ENCODE results near the gene ARRB2. TPM values are rescaled to one million over a fixed set of nuclear protein-coding genes. Genes with fewer than 3 reads are reported as not detected.

Gene ARRB2
- total and polyA plus RNA-seq, 4 donors = 11.8 to 16.5 (median 13.9) TPM

DNA sequence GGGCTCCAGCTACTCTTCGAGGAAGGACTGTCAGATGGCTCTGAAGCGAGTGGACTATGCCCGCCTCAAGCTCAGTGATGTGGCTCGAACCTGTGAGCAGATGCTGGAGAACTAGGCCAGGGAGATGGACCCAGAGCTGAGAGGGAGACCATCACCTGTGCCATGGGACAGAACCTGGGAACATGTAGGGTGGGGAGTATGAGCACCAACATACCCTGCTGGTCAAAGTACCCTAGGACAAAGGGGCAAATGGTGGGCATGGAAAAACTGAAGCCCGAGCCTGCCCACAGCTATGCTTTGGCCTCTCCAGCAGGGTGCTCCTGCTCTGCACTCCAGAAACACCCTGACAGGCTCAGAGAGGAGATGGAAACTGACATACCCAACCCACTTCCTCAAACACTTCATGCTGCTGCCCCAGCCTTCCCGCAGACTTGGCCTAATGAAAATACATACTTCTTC lies 22.7 kb downstream of the ARRB2 start:
- Histone ChIP-seq H3K4me3 (ENCODE audit: low read depth in 1 of 3, low read length in 3 of 3) (no peak overlapping the region), H3K36me3 (ENCODE audit: control insufficient read depth in 4 of 4, insufficient read depth in 3 of 4, low read depth in 1 of 4, low read length in 3 of 4) (no peaks in the 10 kb centered on the region), H3K27ac (ENCODE audit: low read depth in 1 of 2, low read length in 2 of 2) (peak overlapping the region; percentile 12 to 51), H3K9ac (ENCODE audit: low read depth in 1 of 2, low read length in 2 of 2) (peak overlapping the region in 1 of 2 donors; percentile 35), H3K9me3 (ENCODE audit: control insufficient read depth in 4 of 4, low read length in 3 of 4) (no peaks in the 10 kb centered on the region), H3K27me3 (ENCODE audit: control insufficient read depth in 4 of 4, insufficient read depth in 4 of 4, low read length in 3 of 4) (no peaks in the 10 kb centered on the region), H3K4me1 (ENCODE audit: control insufficient read depth in 4 of 4, insufficient read depth in 4 of 4, low read length in 3 of 4) (peaks cover 0 to 26% (median 11%) of the 10 kb centered on the region in 4 donors)
- TF ChIP-seq, protein P1, sequence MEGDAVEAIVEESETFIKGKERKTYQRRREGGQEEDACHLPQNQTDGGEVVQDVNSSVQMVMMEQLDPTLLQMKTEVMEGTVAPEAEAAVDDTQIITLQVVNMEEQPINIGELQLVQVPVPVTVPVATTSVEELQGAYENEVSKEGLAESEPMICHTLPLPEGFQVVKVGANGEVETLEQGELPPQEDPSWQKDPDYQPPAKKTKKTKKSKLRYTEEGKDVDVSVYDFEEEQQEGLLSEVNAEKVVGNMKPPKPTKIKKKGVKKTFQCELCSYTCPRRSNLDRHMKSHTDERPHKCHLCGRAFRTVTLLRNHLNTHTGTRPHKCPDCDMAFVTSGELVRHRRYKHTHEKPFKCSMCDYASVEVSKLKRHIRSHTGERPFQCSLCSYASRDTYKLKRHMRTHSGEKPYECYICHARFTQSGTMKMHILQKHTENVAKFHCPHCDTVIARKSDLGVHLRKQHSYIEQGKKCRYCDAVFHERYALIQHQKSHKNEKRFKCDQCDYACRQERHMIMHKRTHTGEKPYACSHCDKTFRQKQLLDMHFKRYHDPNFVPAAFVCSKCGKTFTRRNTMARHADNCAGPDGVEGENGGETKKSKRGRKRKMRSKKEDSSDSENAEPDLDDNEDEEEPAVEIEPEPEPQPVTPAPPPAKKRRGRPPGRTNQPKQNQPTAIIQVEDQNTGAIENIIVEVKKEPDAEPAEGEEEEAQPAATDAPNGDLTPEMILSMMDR (IDR thresholded peaks at IDR 0.05; ENCODE audit: low read depth, low read length, missing input control) = peak; percentile 37
- peak; percentile 60 to 74 for TF ChIP-seq RAD21 (IDR thresholded peaks at IDR 0.05)
- TF ChIP-seq RXRA (IDR thresholded peaks at IDR 0.05) = no peak
- no peak for DNase-seq (ENCODE audit: low spot score)
- 75% methylated on average over 6 of the region's 6 CpGs for WGBS

DNA sequence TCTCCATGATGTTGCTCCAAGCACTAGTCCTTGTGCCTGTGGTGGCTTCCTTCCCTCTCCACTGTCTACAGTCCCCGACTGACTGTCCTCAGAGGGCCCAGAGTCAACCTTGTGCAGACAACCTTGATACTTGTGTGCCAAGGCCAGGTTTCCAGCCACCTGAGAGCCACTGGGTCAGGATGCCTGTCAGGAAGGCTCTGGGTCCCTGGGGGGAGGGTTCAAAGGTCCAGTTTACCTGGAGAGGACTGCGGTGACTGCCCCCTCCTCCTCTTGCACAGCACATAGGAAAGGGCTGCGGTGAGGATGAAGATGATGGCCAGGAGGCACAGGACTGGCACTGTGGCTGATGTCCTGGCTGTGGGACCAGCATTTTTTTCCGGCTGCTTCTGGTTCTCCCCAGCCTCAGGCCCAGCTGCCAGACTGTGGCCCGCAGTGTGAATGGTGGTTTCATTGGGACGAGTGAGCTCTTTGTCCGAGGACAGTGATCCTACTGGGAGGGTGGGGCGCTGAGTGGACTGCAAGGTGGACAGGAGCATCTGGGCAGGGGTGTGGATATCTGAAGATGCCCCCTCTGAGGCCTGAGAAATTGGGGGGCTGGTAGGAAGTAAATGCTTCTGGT lies 24.5 kb downstream of the ARRB2 start:
- H3K4me3 ChIP-seq (ENCODE audit: low read depth in 1 of 3, low read length in 3 of 3) = no peak overlapping the region
- no peaks in the 10 kb centered on the region for H3K9me3 ChIP-seq (ENCODE audit: control insufficient read depth in 4 of 4, low read length in 3 of 4)
- DNase-seq (ENCODE audit: low spot score) = no peak
- WGBS = 85% methylated on average over 8 of the region's 8 CpGs
- peaks cover 4 to 36% (median 16%) of the 10 kb centered on the region in 4 donors for H3K4me1 ChIP-seq (ENCODE audit: control insufficient read depth in 4 of 4, insufficient read depth in 4 of 4, low read length in 3 of 4)
- no peak for TF ChIP-seq SP1 (IDR thresholded peaks at IDR 0.05)
- no peak for TF ChIP-seq TAF1 (conservative IDR thresholded peaks at IDR 0.05)
- TF ChIP-seq HNF4A (conservative IDR thresholded peaks at IDR 0.05) = peak in 1 of 2 donors; percentile 16
- TF ChIP-seq, protein P2, sequence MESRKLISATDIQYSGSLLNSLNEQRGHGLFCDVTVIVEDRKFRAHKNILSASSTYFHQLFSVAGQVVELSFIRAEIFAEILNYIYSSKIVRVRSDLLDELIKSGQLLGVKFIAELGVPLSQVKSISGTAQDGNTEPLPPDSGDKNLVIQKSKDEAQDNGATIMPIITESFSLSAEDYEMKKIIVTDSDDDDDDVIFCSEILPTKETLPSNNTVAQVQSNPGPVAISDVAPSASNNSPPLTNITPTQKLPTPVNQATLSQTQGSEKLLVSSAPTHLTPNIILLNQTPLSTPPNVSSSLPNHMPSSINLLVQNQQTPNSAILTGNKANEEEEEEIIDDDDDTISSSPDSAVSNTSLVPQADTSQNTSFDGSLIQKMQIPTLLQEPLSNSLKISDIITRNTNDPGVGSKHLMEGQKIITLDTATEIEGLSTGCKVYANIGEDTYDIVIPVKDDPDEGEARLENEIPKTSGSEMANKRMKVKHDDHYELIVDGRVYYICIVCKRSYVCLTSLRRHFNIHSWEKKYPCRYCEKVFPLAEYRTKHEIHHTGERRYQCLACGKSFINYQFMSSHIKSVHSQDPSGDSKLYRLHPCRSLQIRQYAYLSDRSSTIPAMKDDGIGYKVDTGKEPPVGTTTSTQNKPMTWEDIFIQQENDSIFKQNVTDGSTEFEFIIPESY (IDR thresholded peaks at IDR 0.05) = no peak
- no peaks in the 10 kb centered on the region for H3K36me3 ChIP-seq (ENCODE audit: control insufficient read depth in 4 of 4, insufficient read depth in 3 of 4, low read depth in 1 of 4, low read length in 3 of 4)
- H3K27me3 ChIP-seq (ENCODE audit: control insufficient read depth in 4 of 4, insufficient read depth in 4 of 4, low read length in 3 of 4) = no peaks in the 10 kb centered on the region
- peak overlapping the region in 1 of 2 donors; percentile 15 for H3K9ac ChIP-seq (ENCODE audit: low read depth in 1 of 2, low read length in 2 of 2)
- H3K27ac ChIP-seq (ENCODE audit: low read depth in 1 of 2, low read length in 2 of 2) = peak overlapping the region; percentile 40 to 51

DNA sequence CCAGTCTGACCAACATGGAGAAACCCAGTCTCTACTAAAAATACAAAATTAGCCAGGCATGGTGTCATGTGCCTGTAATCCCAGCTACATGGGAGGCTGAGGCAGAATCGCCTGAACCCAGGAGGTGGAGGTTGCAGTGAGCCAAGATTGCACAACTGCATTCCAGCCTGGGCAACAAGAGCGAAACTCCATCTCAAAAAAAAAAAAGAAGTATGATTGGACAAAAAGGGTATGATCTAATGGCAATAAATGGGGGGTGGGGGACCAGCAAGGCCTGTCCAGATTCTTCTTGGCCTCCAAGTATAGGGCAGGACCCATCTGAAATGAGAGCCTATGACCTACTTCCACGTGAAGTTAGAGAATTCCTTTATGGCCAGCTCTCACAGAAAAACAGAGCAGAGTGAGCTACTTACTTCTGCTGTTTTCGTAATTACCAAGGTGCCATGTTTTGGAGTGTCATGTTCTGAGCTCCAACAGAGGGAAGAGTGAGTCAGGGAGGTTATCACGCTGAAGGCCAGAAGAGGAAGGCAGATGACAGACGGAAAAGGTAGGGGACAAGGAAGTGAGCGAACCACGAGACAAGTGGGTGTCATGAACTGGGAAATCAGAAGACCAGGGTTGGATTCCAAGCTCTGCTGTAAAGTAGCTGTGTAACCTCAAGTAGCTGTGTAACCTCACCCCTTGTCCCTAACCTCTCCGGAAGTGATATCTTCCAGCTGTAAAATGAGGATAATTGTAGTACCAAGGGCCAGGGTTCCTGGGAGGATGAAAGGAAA lies 25.6 kb downstream of the ARRB2 start:
- H3K27ac ChIP-seq (ENCODE audit: low read depth in 1 of 2, low read length in 2 of 2) = peak overlapping the region; percentile 40 to 51
- TF ChIP-seq, protein P3, sequence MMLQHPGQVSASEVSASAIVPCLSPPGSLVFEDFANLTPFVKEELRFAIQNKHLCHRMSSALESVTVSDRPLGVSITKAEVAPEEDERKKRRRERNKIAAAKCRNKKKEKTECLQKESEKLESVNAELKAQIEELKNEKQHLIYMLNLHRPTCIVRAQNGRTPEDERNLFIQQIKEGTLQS (IDR thresholded peaks at IDR 0.05) = no peak
- TF ChIP-seq, protein P2 (IDR thresholded peaks at IDR 0.05) = no peak
- no peak for TF ChIP-seq FOXA2 (IDR thresholded peaks at IDR 0.05)
- no peak for TF ChIP-seq HNF4G (IDR thresholded peaks at IDR 0.05)
- no peak for TF ChIP-seq TAF1 (conservative IDR thresholded peaks at IDR 0.05)
- TF ChIP-seq, protein P1 (IDR thresholded peaks at IDR 0.05; ENCODE audit: low read depth, low read length, missing input control) = no peak
- TF ChIP-seq EGR1 (IDR thresholded peaks at IDR 0.05; ENCODE audit: low read depth in 2 of 2) = no peak
- no peak for TF ChIP-seq FOXA1 (IDR thresholded peaks at IDR 0.05)
- TF ChIP-seq JUND (IDR thresholded peaks at IDR 0.05) = peak in 1 of 2 donors; percentile 39
- peak; percentile 90 for TF ChIP-seq NR2F2 (IDR thresholded peaks at IDR 0.05)

More for the DNA sequence above, 25.6 kb downstream of the ARRB2 start:
- Histone ChIP-seq H3K9ac (ENCODE audit: low read depth in 1 of 2, low read length in 2 of 2) (no peak overlapping the region), H3K36me3 (ENCODE audit: control insufficient read depth in 4 of 4, insufficient read depth in 3 of 4, low read depth in 1 of 4, low read length in 3 of 4) (no peaks in the 10 kb centered on the region), H3K9me3 (ENCODE audit: control insufficient read depth in 4 of 4, low read length in 3 of 4) (no peaks in the 10 kb centered on the region), H3K27me3 (ENCODE audit: control insufficient read depth in 4 of 4, insufficient read depth in 4 of 4, low read length in 3 of 4) (no peaks in the 10 kb centered on the region), H3K4me1 (ENCODE audit: control insufficient read depth in 4 of 4, insufficient read depth in 4 of 4, low read length in 3 of 4) (peaks cover 4 to 31% (median 15%) of the 10 kb centered on the region in 4 donors), H3K4me3 (ENCODE audit: low read depth in 1 of 3, low read length in 3 of 3) (no peak overlapping the region)
- WGBS = 62% methylated on average over 9 of the region's 9 CpGs
- DNase-seq (ENCODE audit: low spot score) = no peak
